Urinary bladder (tissue), 4 donors: ENCODE measurements around the gene SLC9B1. TPM values are rescaled to one million over a fixed set of nuclear protein-coding genes. Genes with fewer than 3 reads are reported as not detected.
A peak's percentile ranks its signal among the peaks of the same experiment; 100 is the strongest.
"Not testable (repeated sequence)": the region's sequence is repeated elsewhere in the genome, so short reads cannot be mapped to it uniquely, and the experiment has no call there.

Source experiments
- DNase-seq: peaks from one replicate; pipeline ENCODE4 v3.0.0-alpha.2; 2015; ENCODE audit errors: extremely low spot score
- H3K27ac ChIP-seq: one replicate; pipeline ENCODE4 v1.5.1; 2013; ENCODE audit warnings: low read depth, mild to moderate bottlenecking, moderate library complexity
- H3K36me3 ChIP-seq: one replicate; pipeline ENCODE4 v1.6.1; 2013; ENCODE audit warnings: mild to moderate bottlenecking, moderate library complexity; ENCODE audit not compliant: insufficient read depth
- H3K4me1 ChIP-seq: one replicate; pipeline ENCODE4 v1.6.1; 2013; ENCODE audit warnings: mild to moderate bottlenecking, moderate library complexity; ENCODE audit not compliant: insufficient read depth
- H3K4me3 ChIP-seq: one replicate; pipeline ENCODE4 v1.5.1; 2013; ENCODE audit warnings: low read depth, low read length
- WGBS: extraction: QIAGEN DNeasy Blood & Tissue Kit; methylation state at CpG from one replicate; pipeline ENCODE4 v1.1.7; 2013; 5-methylcytosine and 5-hydroxymethylcytosine counted together
- polyA plus RNA-seq: library from polyadenylated mRNA; stranded (reverse); fragments of 200-250 nt; gene quantifications from one replicate; pipeline ENCODE4 v1.2.3, GENCODE V29; 2013
- total RNA-seq: library from RNA; depleted of rRNA; stranded (reverse); fragments of >200 nt; gene quantifications from one replicate; pipeline ENCODE4 v1.2.3, GENCODE V29; 2014
- donor health status: healthy with polysubstance abuse.
- donor health status: healthy.

The SLC9B1 gene
- total and polyA plus RNA-seq, 2 donors, result 0.61 to 5.2 TPM

DNA sequence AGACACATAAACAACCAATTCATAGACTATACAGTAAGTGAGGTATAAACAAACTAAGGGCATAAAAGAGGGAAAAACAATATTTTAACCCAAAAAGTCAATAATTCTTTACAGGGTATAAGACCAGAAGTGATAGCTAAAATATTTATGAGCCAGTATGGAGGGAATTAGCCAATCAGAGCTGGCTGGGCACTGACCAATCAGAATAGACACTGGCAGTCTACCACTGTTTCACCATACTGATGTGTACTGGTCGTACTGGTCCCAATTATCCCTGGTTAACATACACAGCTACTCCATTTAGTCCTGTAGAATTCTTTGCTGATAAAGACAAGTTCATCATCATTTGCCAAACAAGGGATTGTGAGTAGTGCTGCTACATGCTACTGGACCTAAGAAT is 9.8 kb upstream of the SLC9B1 start:
- Histone ChIP-seq H3K4me3 (no peak overlapping the region), H3K36me3 (peaks cover 2% of the 10 kb centered on the region), H3K27ac (no peak overlapping the region), H3K4me1 (no peaks in the 10 kb centered on the region)
- DNase-seq, result no peak
- WGBS, result 88% methylated on average over 1 of the region's 1 CpG

DNA sequence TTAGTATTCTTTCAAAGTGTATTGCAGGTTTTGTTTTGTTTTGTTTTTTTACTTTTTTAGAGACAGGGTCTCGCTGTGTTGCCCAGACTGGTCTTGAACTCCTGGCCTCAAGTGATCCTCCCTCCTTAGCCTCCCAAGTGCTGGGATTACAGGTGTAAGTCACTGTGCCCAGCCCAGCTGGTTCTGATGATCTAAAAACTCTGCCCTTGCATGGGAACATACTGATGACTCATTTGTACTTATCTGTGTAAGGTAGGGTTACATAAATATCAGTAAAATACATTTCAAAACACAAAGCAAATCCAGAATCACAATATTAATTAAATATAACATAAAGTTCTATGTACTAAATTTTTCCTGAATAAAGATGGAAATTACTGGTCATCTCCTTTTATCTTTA is 7.4 kb upstream of the SLC9B1 start:
- Histone ChIP-seq H3K4me3 (no peak overlapping the region), H3K4me1 (no peaks in the 10 kb centered on the region), H3K36me3 (peaks cover 2% of the 10 kb centered on the region), H3K27ac (no peak overlapping the region)
- 97% methylated on average over 1 of the region's 1 CpG for WGBS
- no peak for DNase-seq

DNA sequence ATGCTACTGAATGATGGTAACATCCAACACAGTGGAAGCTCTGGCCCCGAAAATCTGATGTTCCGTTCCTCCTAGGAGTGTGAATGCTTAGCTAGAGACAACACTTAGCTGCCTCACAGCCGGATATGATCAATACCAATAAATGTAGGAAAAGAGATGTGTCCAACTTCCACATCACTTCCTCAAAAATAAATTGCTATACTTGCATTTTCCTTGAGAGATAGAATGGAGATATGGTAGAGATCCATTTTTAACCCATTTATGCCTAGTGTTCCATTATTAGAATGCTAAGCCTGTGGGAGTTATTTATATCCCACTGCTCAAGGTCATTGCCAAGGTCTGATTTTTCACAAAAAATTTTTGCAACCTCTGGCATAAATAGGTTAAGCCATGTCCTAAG is 5.5 kb upstream of the SLC9B1 start:
- Histone ChIP-seq H3K4me3 (no peak overlapping the region), H3K4me1 (no peaks in the 10 kb centered on the region), H3K36me3 (peaks cover 2% of the 10 kb centered on the region), H3K27ac (no peak overlapping the region)
- 94% methylated on average over 3 of the region's 3 CpGs for WGBS
- no peak for DNase-seq

DNA sequence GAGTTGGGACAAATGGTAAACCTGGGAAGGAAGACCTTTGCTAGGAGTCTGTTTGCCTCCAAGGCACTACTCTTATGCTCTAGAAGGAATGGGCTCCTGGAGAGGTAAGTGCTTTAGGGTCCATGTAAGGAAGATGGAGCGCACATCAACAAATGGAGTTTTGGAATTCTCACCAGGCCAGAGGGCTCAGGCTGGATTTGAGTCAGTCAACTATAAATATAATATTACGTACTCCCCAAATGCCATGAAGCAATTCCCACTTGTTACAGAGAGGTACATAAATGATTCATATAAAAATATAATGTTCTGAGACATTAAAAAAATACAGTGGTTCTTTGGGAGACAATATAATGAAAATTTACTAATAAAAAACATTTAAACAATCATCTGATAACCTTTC is 1.6 kb upstream of the SLC9B1 start:
- Histone ChIP-seq H3K4me1 (no peaks in the 10 kb centered on the region), H3K36me3 (no peaks in the 10 kb centered on the region), H3K4me3 (no peak overlapping the region), H3K27ac (no peak overlapping the region)
- 88% methylated on average over 2 of the region's 2 CpGs for WGBS
- DNase-seq, result no peak

DNA sequence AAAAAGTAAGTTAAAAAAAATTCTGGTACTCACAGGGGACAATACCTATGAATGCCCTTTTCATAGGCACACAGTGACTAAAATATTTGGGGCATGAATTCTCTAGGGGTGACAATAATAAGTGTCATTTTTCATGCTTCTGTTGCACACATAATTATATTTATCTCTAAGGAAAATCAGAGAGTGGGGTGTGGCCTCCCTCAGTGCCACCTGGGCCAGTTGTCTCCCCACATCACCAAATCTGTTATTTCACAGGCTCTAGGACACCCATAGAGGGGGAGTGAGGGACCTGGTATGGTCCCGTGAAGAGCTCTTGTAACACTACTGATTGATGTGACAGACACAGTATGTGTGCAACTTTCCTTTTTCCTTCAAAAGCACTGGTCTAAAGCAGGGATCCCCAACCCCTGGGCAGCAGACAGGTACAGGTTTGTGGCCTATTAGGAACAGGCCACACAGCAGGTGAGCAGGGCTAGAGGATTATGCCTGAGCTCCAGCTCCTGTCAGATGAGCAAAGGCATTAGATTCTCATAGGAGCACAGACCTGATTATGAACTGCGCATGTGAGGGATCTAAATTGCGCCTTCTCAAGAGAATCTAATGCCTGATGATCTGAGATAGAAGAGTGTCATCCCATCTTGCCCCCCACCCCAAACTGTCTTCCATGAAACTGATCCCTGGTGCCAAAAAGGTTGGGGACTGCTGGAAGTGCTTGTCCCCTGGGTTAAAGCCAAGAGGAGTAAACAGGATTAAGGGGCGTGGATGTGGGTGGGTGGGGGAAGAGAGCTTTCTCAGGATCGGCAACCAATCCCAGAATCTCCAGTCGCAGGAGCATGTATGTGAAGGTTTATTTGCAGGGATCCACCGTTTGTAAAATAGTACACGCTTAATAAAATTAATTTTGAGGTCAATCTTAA is 856 bp downstream of the SLC9B1 start:
- no peak for DNase-seq
- 44% methylated on average over 8 of the region's 8 CpGs for WGBS
- Histone ChIP-seq H3K27ac (peak overlapping the region; percentile 85), H3K36me3 (no peaks in the 10 kb centered on the region), H3K4me3 (peak overlapping the region; percentile 40), H3K4me1 (no peaks in the 10 kb centered on the region)

DNA sequence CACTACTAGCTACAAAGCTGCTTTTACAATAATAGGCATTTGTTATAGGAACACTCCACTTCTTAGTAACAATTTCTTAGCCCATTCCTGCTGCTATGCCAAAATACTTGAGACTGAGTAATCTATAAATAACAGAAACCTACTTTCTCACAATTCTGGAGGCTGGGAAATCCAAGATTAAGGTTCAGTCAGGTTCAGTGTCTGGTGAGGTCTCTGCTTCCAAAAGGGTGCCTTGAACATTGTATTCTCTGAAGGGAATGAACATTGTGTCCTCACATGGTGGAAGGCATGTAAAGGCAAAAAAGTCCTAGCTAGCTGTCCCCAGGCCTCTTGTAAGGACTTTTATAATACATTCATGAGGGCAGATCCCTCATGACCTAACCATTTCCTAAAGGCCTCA is 7.0 kb downstream of the SLC9B1 start:
- Histone ChIP-seq H3K4me3 (no peak overlapping the region), H3K27ac (peak overlapping the region; percentile 38), H3K4me1 (no peaks in the 10 kb centered on the region), H3K36me3 (no peaks in the 10 kb centered on the region)
- no peak for DNase-seq

DNA sequence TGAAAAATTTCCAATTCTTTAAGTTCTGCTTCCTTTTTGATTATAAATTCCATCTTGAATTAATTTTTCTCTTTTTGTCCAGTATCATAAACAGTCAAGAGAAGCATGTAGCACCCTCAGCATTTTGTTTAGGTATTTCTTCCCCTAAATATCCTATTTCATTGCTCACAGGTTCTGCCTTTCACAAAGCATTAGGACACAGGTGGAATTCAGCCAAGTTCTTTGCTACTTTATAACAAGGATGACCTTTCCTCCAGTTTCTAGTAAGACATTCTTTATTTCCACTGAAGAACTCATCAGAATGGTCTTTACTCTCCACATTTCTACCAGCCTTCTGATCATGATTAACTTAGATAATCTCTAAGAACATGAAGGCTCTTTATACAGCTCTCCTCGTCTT is 7.4 kb downstream of the SLC9B1 start:
- peak; percentile 11 for DNase-seq
- H3K27ac ChIP-seq, result no peak overlapping the region
- no peak overlapping the region for H3K4me3 ChIP-seq
- WGBS, result 39% methylated on average over 1 of the region's 1 CpG
- H3K36me3 ChIP-seq, result no peaks in the 10 kb centered on the region
- H3K4me1 ChIP-seq, result no peaks in the 10 kb centered on the region

DNA sequence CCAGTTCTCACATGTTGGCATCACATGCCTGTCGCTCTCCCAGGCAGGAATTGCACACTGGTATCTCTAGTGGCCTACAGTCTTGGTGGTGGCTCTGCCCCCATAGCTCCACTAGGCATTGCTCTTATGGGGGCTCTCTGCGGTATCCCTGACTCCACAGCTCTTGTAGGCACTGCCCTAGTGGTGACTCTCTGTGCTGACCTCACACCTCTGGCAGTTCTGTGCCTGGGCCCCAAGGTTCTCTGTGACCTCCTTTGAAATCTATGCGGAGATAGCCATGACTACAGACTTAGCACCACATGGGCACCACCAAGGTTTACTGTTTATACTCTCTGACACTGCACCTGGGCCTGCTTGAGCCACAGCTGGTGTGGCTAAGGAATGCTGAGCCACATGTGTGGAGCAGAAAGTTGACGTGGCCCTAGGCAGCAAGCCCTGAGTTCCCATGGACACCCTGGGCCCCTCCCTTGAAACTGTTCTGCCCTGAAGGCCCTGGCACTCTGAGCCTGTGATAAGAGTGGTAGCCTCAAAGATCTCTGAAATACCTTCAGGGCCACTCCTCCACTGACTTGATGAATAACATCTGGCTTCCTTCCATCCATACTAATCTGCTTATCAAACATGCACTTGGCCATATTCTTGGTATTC is 8.0 kb downstream of the SLC9B1 start:
- no peak for DNase-seq
- Histone ChIP-seq H3K4me3 (no peak overlapping the region), H3K27ac (no peak overlapping the region), H3K4me1 (no peaks in the 10 kb centered on the region), H3K36me3 (no peaks in the 10 kb centered on the region)
- 81% methylated on average over 4 of the region's 4 CpGs for WGBS

DNA sequence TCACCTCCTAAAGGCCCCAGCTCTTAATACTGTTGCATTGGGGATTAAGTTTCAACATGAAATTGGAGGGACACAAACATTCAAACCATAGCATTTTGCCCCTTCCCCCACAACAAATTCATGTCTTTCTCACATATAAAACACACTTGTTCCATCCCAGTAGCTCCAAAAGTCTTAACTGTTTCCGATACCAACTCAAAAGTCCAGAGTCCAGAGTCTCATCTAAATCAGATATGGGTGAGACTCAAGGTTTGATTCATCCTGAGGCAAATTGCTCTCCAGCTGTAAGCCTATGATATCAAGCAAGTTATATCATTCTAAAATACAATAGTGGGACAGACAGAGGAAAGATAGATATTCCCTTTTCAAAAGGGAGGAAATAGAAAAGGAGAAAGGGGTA is 8.7 kb downstream of the SLC9B1 start:
- WGBS, result 96% methylated on average over 1 of the region's 1 CpG
- Histone ChIP-seq H3K27ac (no peak overlapping the region), H3K4me1 (no peaks in the 10 kb centered on the region), H3K36me3 (no peaks in the 10 kb centered on the region), H3K4me3 (no peak overlapping the region)
- DNase-seq, result no peak

DNA sequence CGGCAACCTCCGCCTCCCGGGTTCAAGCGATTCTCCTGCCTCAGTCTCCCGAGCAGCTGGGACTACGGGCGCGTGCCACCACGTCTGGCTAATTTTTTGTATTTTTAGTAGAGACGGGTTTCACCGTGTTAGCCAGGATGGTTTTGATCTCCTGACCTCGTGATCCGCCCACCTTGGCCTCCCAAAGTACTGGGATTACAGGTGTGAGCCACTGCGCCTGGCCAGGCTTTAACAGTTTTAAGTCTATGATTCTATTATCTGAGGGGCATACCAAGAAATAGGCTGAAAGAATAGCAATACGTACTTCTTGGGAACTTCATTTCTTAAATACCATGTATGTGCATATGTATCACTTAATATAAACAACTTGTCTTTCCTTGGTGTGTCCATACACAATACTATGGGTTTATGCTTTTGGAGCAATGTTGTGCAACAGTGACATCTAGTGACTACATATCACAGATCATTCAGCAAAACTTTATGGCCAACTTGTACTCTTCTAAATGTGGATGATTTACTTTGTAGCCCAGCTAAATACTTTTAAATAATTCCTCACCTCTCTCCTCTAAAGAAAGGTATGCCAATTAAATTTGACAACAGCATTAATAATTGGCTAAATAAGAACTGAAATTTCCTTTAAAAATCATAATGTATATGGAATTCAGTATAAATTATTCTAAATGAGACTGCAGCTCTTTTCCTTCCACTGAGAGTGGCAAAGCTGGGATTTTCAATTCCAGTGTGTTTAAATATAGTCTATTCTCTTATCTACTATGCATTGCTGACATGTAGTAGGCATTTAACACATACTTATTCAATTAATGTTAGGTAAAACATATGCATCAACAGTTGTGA is 10.4 kb downstream of the SLC9B1 start:
- no peak overlapping the region for H3K27ac ChIP-seq
- no peaks in the 10 kb centered on the region for H3K36me3 ChIP-seq
- WGBS, result 70% methylated on average over 15 of the region's 15 CpGs
- no peaks in the 10 kb centered on the region for H3K4me1 ChIP-seq
- no peak overlapping the region for H3K4me3 ChIP-seq
- peak; percentile 39 for DNase-seq

DNA sequence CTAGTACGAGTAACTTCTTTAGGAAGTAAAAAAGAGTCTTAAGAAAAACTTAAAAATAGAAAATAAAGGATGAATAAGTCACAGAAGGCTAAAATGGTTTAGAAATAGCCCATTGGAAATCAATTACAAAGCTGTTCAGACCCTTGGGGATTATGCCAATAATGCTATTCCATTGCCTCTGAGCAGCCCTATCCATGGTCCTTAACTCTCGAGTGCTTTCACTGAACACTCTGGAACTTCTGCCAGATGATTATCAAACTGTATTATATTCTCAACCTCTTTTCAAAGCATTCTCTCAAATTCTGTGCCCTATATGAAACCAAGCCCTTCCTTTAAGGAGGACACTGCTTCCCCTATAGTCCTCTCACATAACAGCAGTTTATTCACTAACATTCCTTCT is 17.0 kb downstream of the SLC9B1 start:
- WGBS, result 56% methylated on average over 2 of the region's 2 CpGs
- Histone ChIP-seq H3K36me3 (no peaks in the 10 kb centered on the region), H3K4me3 (no peak overlapping the region), H3K27ac (no peak overlapping the region), H3K4me1 (no peaks in the 10 kb centered on the region)
- no peak for DNase-seq

DNA sequence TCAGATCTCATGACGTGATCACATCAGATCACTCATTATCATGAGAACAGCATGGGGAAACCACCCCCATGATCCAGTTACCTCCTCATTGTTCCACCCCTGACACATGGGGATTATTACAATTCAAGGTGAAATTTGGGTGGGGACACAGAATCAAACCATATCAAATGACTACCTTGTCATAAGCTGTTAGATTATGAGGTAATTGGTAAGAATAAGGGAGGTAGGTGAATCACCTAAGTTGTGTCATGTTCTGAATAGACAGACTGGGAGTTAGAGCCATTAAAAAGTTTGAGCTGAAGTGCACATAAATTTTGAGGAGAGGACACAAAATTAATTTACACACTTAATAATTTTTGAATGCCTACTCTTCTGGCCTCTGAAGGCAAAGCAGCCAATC is 24.7 kb downstream of the SLC9B1 start:
- WGBS, result 84% methylated on average over 1 of the region's 1 CpG
- H3K4me1 ChIP-seq, result no peaks in the 10 kb centered on the region
- no peak overlapping the region for H3K27ac ChIP-seq
- H3K4me3 ChIP-seq, result no peak overlapping the region
- no peaks in the 10 kb centered on the region for H3K36me3 ChIP-seq
- DNase-seq, result no peak

DNA sequence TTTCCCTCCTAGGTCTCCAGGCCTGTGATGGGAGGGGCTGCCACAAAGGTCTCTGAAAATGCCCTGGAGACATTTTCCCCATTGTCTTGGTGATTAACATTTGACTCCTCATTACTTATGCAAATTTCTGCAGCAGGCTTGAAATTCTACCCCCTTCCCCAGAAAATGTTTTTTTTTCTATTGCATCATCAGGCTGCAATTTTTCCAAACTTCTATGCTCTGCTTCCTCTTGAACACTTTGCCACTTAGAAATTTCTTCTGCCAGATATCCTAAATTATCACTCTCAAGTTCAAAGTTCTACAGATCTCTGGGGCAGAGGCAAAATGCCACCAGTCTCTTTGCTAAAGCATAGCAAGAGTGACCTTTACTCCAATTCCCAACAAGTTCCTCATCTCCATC is 25.5 kb downstream of the SLC9B1 start:
- not testable (repeated sequence) for H3K4me1 ChIP-seq, H3K4me3 ChIP-seq, H3K36me3 ChIP-seq, H3K27ac ChIP-seq, DNase-seq
